GM21447 (cell line): ENCODE data around the gene MED25.
A peak's percentile ranks its signal among the peaks of the same experiment; 100 is the strongest.

ENCODE experiments used
- ATAC-seq: cut with Tn5 transposase; IDR thresholded peaks from one replicate; pipeline ENCODE4 v1.9.1; 2021; ENCODE audit not compliant: unreplicated experiment

MED25 gene

GRCh38 chr19:49840736-49841249 is 22.7 kb downstream of the MED25 start:
- no peak for ATAC-seq

GRCh38 chr19:49843265-49843664 is 25.2 kb downstream of the MED25 start:
- ATAC-seq = no peak

- ATAC-seq = no peak
Measured at GRCh38 chr19:49844138-49845095, 26.3 kb downstream of the MED25 start.

GRCh38 chr19:49845414-49845813 is 27.3 kb downstream of the MED25 start:
- ATAC-seq = no peak

GRCh38 chr19:49846408-49846807 is 28.3 kb downstream of the MED25 start:
- no peak for ATAC-seq

GRCh38 chr19:49847731-49848696 is 29.9 kb downstream of the MED25 start:
- no peak for ATAC-seq

GRCh38 chr19:49848938-49849337 is 30.8 kb downstream of the MED25 start:
- no peak for ATAC-seq

- ATAC-seq = no peak
Measured at GRCh38 chr19:49849433-49850220, 31.5 kb downstream of the MED25 start.

GRCh38 chr19:49850221-49850486 is 32.1 kb downstream of the MED25 start:
- ATAC-seq = no peak

- ATAC-seq = peak; percentile 74
Measured at GRCh38 chr19:49850487-49851342, 32.6 kb downstream of the MED25 start, which contains the start of gene PTOV1. Gene PTOV1 (plus strand): TSS chr19:49851159.

- ATAC-seq = no peak
Measured at GRCh38 chr19:49851456-49852259, 33.6 kb downstream of the MED25 start.

GRCh38 chr19:49852631-49853126 is 34.6 kb downstream of the MED25 start:
- no peak for ATAC-seq

- ATAC-seq = no peak
Measured at GRCh38 chr19:49853852-49854377, 35.8 kb downstream of the MED25 start.

GRCh38 chr19:49854378-49855263 is 36.5 kb downstream of the MED25 start:
- no peak for ATAC-seq

- ATAC-seq = no peak
Measured at GRCh38 chr19:49855277-49855675, 37.2 kb downstream of the MED25 start.

GRCh38 chr19:49855676-49856573 is 37.8 kb downstream of the MED25 start:
- ATAC-seq = no peak
